Pancreas (tissue), 10 donors: Measurements from ENCODE around the gene ZNF684. TPM values are rescaled to one million over a fixed set of nuclear protein-coding genes. Genes with fewer than 3 reads are reported as not detected.
A peak's percentile ranks its signal among the peaks of the same experiment; 100 is the strongest.

ENCODE experiments used
- ATAC-seq, 4 donors: fragments of 200-7000 bp; cut with Tn5 transposase; one replicate each; pipeline versions ENCODE4 v1.8.0 to v1.9.1; 2020; ENCODE audit warnings: mild to moderate bottlenecking in 4 of 4, moderate library complexity in 4 of 4
- DNase-seq, 6 donors: peaks; one replicate each; pipeline ENCODE4 v3.0.0-alpha.2; 2020
- FAIRE-seq: peaks from 2 replicates; lab custom pipeline; 2012; peaks lifted over from hg19 to GRCh38; lab: Jason Lieb, UNC
- H3K27ac ChIP-seq, 4 donors: fragments of 200-600 bp; sonication (generic); 1 replicate in 3 of 4; 2 replicates in 1 of 4; pipeline versions ENCODE4 v1.5.0 to v1.8.0; 2020
- H3K27me3 ChIP-seq, 4 donors: fragments of 200-600 bp; one replicate each; pipeline ENCODE4 v1.8.0; 2021
- H3K36me3 ChIP-seq, 3 donors: fragments of 200-600 bp; sonication (generic) in 1 of 3; one replicate each; pipeline versions ENCODE4 v1.5.0 to v1.8.0; 2020 to 2021
- H3K4me1 ChIP-seq, 3 donors: fragments of 200-600 bp; one replicate each; pipeline ENCODE4 v1.8.0; 2021
- H3K4me3 ChIP-seq, 4 donors: fragments of 200-600 bp; sonication (generic) in 2 of 4; one replicate each; pipeline versions ENCODE4 v1.5.0 to v1.8.0; 2020 to 2021
- H3K9me3 ChIP-seq, 4 donors: fragments of 200-600 bp; one replicate each; pipeline ENCODE4 v1.8.0; 2021
- WGBS, 2 donors: extraction: QIAGEN DNeasy Blood & Tissue Kit; methylation state at CpG; one replicate each; pipeline ENCODE4 v1.1.7; 2013; 5-methylcytosine and 5-hydroxymethylcytosine counted together
- intact Hi-C, 3 donors: fragments of 100-400 bp; cut with DNase I; formaldehyde crosslinking; loops; one replicate each; pipeline versions ENCODE4 v1.11.1 to v1.14.2; 2022
- polyA plus RNA-seq, 2 donors: library from polyadenylated mRNA; stranded (reverse); fragments of 200-250 nt; gene quantifications; one replicate each; pipeline ENCODE4 v1.2.3, GENCODE V29; 2013
- total RNA-seq, 6 donors: library from RNA; stranded (reverse); fragmentation: NEBNext Ultra II Directional in 4 of 6; extraction: Animal tissue kit (Norgen Biotek cat#: 25700) in 4 of 6; gene quantifications; one replicate each; pipeline versions ENCODE4 v1.2.1 to v1.2.4, GENCODE V29; 2021 to 2023
- TF ChIP-seq, protein P1 (sequence below), 4 donors: fragments of 200-600 bp; sonication (generic) in 3 of 4; IDR thresholded peaks; one replicate each; pipeline versions ENCODE4 v1.5.0 to v1.8.0; 2021; ENCODE audit warnings: antibody characterized with exemption in 4 of 4
- donor health status: healthy with polysubstance abuse.
- donor health status: DM: no; HTN: no; CAD: no; lungs with moderate emphysema.
- donor health status: DM: no; HTN: no; CAD: no.
- donor health status: control.
- donor health status: control.
- donor health status: Bipolar disorder and iron deficiency.
- donor health status: DM: yes; HTN: yes; CAD: no.
- donor health status: DM: no; HTN: no; CAD: no.
- donor health status: DM: no; HTN: no; CAD: no.
- donor health status: DM: yes; HTN: yes; CAD: no.

Gene ZNF684
- total and polyA plus RNA-seq, 8 donors, result 1.6 to 5.3 (median 2.9) TPM

DNA sequence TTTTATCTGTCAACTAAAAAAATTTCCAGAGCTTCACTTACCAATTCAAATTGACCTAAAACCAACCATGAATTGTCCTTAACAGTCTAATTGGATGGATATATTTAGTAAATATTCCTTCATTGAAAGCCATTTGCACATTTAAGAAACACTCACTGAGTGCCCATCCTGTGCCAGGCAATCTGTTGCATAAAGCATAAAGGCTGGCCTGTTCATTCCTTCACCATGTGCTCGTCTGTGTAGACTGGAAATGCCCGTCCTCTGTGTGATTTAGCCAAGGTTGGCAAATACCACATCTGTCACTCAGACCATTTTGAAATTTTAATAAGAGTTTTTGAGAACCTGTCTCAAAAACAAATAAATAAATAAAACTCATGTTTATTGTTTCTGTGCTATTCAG is 57.1 kb downstream of the ZNF684 start:
- Histone ChIP-seq H3K4me3 (no peak overlapping the region), H3K9me3 (no peaks in the 10 kb centered on the region), H3K27me3 (no peaks in the 10 kb centered on the region), H3K36me3 (no peaks in the 10 kb centered on the region), H3K4me1 (no peaks in the 10 kb centered on the region), H3K27ac (no peak overlapping the region)
- WGBS, 2 donors, result 55 to 70% methylated on average over 2 of the region's 2 CpGs
- no peak for FAIRE-seq
- intact Hi-C loops, result no loop called here
- no peak for DNase-seq
- ATAC-seq, result no peak
- TF ChIP-seq, protein P1, sequence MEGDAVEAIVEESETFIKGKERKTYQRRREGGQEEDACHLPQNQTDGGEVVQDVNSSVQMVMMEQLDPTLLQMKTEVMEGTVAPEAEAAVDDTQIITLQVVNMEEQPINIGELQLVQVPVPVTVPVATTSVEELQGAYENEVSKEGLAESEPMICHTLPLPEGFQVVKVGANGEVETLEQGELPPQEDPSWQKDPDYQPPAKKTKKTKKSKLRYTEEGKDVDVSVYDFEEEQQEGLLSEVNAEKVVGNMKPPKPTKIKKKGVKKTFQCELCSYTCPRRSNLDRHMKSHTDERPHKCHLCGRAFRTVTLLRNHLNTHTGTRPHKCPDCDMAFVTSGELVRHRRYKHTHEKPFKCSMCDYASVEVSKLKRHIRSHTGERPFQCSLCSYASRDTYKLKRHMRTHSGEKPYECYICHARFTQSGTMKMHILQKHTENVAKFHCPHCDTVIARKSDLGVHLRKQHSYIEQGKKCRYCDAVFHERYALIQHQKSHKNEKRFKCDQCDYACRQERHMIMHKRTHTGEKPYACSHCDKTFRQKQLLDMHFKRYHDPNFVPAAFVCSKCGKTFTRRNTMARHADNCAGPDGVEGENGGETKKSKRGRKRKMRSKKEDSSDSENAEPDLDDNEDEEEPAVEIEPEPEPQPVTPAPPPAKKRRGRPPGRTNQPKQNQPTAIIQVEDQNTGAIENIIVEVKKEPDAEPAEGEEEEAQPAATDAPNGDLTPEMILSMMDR (IDR thresholded peaks at IDR 0.05), result no peak

DNA sequence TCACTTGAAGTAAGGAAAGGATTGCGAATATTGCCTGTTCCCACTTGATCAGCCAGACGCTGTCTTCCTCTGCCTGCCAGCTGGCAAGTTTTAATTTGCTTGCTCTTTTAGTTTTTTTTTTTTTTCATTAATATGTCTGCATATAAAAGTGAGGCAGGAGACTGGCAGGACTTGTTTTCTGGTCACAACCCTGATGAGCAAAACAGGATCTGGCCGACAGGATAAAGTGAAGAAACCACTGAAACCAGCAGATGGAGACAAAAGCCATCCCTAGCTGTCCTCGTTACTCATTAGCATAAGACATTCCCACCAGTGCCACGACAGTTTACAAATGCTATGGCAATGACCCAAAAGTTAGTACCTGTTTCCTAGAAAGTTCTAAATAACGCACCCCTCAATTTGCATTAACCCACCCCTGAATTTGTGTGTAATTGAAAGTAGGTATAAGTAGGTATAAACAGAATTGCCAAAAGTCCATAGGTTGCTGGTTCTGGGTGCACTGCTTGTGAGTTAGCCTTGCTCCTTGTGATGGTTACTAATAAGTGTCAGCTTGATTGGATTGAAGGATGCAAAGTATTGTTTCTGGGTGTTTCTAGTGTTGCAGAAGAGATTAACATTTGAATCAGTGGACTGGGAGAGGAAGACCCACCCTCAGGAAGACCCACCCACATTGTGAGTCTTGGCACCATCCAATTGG is 60.8 kb downstream of the ZNF684 start:
- Histone ChIP-seq H3K4me3 (no peak overlapping the region), H3K27ac (no peak overlapping the region), H3K36me3 (no peaks in the 10 kb centered on the region), H3K9me3 (no peaks in the 10 kb centered on the region), H3K27me3 (no peaks in the 10 kb centered on the region), H3K4me1 (no peaks in the 10 kb centered on the region)
- intact Hi-C loops, result no loop called here
- DNase-seq, result no peak
- FAIRE-seq, result no peak
- ATAC-seq, result peak in 3 of 4 donors; percentile 44 to 58 (median 57)
- 63 to 67% methylated on average over 6 of the region's 6 CpGs for WGBS, 2 donors
- TF ChIP-seq, protein P1 (IDR thresholded peaks at IDR 0.05), result no peak

DNA sequence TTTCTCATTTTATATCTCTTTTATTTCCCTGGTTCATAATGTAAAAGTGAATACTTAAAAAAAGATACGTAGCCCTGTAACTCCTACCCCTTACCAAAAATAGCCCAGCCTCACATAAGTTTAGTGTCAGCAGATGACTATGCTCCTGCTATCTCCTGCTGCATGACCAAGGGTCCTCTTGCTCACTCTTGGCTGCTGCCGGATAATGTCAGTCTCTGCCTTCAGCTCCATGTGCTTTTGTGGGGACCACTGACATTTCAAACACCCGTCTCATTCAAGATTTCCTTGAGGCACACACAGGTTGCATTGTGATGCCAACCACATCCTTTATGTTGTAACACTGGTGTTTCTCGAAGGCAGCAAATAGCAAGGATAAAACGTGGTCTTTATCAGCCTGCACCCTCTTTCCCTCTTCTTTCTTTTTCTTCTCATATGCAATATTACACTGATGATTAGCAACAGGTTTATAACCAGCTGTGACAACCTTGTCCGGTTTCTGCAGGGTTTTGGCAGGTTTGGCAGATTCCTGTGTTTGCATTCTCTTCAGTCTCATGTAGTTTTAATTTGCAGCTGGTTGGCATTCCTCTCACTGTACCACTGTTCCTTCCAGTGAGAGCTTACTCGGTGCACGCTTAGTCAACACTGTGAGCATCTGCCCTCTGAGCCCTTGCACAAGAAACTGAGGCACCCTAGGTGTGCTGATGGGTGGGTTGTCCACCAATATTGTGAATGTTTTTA is 62.2 kb downstream of the ZNF684 start:
- intact Hi-C loops, result no loop called here
- no peak overlapping the region for H3K27ac ChIP-seq
- no peak for DNase-seq
- no peaks in the 10 kb centered on the region for H3K27me3 ChIP-seq
- TF ChIP-seq, protein P1 (IDR thresholded peaks at IDR 0.05), result no peak
- no peak overlapping the region for H3K4me3 ChIP-seq
- H3K9me3 ChIP-seq, result no peaks in the 10 kb centered on the region
- H3K36me3 ChIP-seq, result no peaks in the 10 kb centered on the region
- peak in 3 of 4 donors; percentile 27 to 29 (median 27) for ATAC-seq
- no peaks in the 10 kb centered on the region for H3K4me1 ChIP-seq
- WGBS, 2 donors, result 37 to 41% methylated on average over 8 of the region's 8 CpGs
- no peak for FAIRE-seq

DNA sequence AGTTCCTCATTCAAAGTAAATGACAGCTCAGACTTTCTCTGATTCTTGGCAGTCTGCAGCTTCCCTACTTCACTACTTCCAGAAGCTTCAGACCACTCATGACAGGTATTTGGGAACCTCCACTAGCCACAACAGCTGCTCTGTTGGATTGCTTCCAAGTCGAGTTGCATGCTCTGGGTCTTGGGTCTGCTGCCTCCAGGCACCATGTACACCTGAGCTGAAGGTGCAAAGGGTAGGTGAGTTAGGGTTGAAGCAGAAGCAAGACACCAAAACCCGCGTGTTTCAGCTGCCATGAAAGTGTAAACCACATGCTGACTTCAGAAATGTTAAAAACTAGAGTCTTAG is 62.7 kb downstream of the ZNF684 start:
- Histone ChIP-seq H3K9me3 (no peaks in the 10 kb centered on the region), H3K27me3 (no peaks in the 10 kb centered on the region), H3K4me1 (no peaks in the 10 kb centered on the region), H3K36me3 (no peaks in the 10 kb centered on the region), H3K27ac (no peak overlapping the region), H3K4me3 (no peak overlapping the region)
- TF ChIP-seq, protein P1 (IDR thresholded peaks at IDR 0.05), result no peak
- peak in 1 of 4 donors; percentile 60 for ATAC-seq
- FAIRE-seq, result no peak
- DNase-seq, result peak in 2 of 6 donors; percentile 14 to 30
- intact Hi-C loops, result no loop called here
- WGBS, 2 donors, result 45 to 48% methylated on average over 3 of the region's 3 CpGs

DNA sequence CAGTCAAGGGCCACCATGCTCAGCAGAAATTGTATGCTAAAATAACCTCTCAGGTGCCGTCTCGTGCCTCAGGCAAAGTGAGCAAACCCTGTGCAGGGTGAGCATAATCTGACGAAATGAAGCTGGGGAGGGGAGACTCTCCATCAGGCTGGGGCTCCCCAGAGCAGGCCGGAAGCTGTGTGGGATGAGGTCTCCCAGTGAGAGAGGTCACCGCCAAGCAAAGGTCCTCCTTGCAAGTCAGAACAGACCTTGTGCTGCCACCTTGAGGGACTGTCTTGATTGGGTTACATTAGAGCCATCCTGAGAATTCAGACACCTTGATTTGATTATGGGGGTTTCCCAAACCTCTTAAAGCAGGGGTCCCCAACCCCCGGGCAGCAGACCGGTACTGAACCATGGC is 64.2 kb downstream of the ZNF684 start:
- DNase-seq, result no peak
- no peak for FAIRE-seq
- no peaks in the 10 kb centered on the region for H3K9me3 ChIP-seq
- intact Hi-C loops, result no loop called here
- TF ChIP-seq, protein P1 (IDR thresholded peaks at IDR 0.05), result no peak
- 81 to 94% methylated on average over 7 of the region's 7 CpGs for WGBS, 2 donors
- ATAC-seq, result no peak
- H3K4me3 ChIP-seq, result no peak overlapping the region
- H3K27ac ChIP-seq, result no peak overlapping the region
- H3K27me3 ChIP-seq, result no peaks in the 10 kb centered on the region
- no peaks in the 10 kb centered on the region for H3K36me3 ChIP-seq
- H3K4me1 ChIP-seq, result no peaks in the 10 kb centered on the region
